Activated effector memory CD4-positive, alpha-beta T cell treated with anti-CD3 and anti-CD28 coated beads, Interleukin-2, amount 50 U/mL, for 16 hours (primary cell): ENCODE measurements around the gene API5.
"Not testable (repeated sequence)": the region's sequence is repeated elsewhere in the genome, so short reads cannot be mapped to it uniquely, and the experiment has no call there.

ENCODE experiments used
- DNase-seq: peaks from one replicate; pipeline ENCODE4 v3.0.0-alpha.2; 2020

API5 gene

DNA sequence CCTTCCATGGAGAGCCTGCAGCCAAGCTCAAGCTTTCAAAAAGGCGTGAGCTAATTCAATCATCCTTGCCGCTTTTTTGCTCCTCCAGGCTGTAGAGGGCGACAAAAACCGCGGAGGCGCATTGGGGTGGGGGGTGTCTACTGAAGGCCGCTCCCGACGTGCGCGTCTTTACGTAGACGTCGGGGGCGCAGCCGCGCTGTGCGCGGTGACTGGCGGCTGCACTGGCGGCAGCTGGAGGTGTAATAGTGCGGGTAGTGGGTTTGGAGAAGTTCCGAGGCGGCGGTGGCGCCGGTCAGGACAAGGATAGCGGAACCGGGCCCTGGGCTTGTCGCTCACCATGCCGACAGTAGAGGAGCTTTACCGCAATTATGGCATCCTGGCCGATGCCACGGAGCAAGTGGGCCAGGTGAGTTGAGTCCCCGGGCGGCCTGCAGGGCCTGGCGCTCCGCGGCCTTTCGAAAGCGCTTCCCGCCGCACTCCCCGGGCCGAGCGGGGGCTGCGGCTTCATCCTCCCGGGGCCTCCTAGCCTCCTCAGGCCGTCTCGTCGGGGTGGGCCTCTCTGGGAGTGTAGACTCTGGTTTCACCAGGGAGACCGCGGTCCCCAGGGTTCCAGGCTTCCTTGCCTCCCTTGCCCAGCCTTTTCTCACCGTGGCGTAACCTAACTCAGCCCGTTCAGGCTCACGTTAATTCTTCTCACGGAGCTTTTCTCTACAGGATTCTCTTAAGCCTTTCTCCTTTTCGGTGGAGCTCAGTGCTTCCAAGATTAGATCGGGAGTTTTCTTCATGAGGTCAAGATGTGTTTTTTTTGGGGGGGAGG lies at the start of gene API5:
Gene API5, plus strand, starts transcription at position 206 of the 817 bp plus-strand sequence. Its CDS starts 132 bp downstream, at position 338.
- DNase-seq = peak; percentile 98

- DNase-seq = no peak
Measured at GRCh38 chr11:43267856-43268580, 43.8 kb upstream of the API5 start.

DNA sequence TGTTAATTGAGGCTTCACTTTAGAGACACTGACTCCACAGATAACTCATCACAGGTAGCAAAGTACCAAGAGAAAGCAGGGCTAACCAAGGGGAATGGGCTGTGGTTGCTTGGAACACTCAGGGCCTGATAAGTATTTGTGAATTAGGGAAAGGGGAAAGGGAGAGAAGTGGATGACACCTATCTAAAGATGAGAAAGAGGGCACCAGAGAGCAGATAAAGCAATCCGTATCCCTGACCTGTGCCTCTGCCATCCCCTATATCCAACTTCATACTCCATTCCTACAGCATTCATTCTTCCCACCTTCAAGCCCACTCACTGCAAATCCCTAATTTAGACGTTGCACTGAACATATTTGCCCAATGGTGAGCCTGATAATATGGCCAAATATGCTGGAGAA lies 43.0 kb upstream of the API5 start:
- no peak for DNase-seq

GRCh38 chr11:43269254-43269918 lies 42.4 kb upstream of the API5 start:
- DNase-seq = no peak

DNA sequence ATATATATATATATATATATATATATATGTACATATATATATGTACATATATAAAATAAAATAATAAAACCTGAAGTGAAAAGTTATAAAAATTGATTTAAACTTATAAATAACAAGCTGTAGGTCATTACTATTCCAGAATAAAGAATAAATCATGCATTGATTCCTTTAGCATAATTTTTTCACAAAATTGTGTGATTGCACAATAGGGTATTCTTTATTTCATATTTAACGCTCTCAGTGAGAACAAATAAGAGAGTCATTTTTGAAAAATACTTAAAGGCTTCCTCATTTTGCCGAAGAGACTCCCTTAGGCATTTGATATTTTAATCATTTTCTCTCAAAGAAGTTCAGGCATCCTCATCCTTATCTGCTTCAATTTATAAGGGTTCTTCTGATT lies 41.3 kb upstream of the API5 start:
- no peak for DNase-seq

DNA sequence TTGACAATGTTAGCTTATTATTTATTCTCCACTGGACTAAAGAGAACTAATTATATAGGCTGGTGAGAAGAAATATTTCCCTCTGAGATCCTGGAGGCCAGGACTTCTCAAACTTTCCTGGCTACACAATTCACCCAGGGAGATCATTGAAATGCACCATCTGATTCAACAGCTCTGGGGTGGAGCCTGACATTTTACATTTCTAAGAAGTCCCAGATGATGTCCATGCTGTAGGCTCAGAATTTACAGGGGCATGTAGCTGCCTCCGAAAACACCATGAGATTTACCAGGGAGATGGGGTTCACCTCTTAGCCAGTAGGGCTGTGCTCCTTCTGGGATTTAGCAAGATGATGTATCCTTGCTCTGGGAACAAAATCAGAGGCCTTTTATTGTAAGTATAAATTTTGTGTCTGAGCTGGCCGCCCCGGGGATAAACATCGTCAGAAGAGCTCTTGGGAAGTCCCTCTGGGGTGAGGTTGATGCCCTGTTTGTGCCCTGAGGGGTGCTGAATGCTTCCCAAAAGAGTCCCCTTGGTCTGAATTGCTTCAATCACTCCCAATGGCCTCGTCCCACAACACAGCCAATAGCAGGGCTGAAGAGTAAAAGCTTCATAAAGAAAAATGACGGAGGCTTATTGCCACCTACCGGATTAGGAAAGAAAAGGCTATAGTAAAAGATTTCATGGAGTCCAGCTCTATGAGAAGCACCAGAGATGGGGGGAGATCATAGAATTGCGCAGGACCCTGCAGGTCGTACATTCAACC lies 33.4 kb upstream of the API5 start:
- no peak for DNase-seq

GRCh38 chr11:43282607-43283440 lies 29.0 kb upstream of the API5 start:
- peak; percentile 79 for DNase-seq

GRCh38 chr11:43285826-43286225 lies 26.0 kb upstream of the API5 start:
- no peak for DNase-seq

- DNase-seq = no peak
Measured at GRCh38 chr11:43289368-43289767, 22.4 kb upstream of the API5 start.

- no peak for DNase-seq
Measured at GRCh38 chr11:43298397-43298796, 13.4 kb upstream of the API5 start.

DNA sequence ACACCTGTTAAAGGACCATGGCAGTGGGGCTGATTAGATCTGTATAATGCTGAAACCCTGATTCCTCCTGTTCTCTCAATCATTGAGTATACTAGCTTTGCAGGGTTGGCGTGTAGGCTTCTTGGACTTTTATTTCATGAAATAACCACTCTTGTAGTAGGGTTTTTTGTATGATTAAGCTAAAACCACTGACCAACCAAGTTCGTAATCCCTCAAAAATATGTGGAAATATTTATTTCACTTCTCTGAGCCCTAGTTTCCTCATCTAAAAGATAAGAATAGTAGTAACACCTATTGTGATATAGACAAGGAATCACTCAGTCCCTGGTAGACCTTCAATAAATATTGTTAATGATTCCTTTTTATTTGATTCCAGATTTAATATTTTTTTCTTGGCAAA lies 4.2 kb downstream of the API5 start:
- no peak for DNase-seq

GRCh38 chr11:43316451-43316850 lies 4.7 kb downstream of the API5 start:
- no peak for DNase-seq

DNA sequence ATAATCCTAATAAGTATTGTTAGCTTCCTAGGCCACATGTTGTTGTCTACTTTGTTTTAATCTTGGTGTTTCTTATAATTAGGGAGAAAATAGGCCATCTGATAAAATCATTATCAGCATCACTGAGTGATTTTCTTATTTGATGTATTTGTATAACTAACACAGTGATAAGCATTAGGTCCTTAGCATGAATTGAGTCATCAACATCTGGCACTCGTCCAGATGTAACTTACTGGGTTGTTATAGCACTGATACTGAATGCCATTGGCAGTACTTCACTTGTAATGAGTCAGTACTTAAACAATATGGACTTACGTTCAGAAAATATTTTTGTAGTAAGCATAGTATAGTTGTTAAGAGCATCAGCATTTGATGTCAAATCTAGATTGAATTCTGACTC lies 16.2 kb downstream of the API5 start:
- DNase-seq = no peak

- DNase-seq = no peak
Measured at GRCh38 chr11:43328482-43328881, 16.7 kb downstream of the API5 start.

DNA sequence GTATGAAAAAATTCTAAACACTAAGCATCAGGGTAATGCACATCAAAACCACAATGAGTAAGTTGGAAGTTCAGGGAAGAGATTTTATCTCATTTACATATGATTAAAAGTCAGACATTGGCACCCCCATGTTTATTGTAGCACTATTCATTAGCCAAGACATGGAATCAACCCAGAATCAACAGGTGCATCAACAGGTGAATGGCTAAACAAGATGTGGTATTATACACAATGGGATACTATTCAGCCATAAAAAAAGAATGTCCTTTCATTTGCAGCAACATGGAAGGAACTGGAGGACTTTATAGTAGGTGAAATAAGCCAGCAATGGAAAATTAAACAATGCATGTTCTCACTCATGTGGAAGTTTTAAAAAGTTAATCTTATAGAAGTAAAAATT lies 29.4 kb downstream of the API5 start:
- DNase-seq = no peak

DNA sequence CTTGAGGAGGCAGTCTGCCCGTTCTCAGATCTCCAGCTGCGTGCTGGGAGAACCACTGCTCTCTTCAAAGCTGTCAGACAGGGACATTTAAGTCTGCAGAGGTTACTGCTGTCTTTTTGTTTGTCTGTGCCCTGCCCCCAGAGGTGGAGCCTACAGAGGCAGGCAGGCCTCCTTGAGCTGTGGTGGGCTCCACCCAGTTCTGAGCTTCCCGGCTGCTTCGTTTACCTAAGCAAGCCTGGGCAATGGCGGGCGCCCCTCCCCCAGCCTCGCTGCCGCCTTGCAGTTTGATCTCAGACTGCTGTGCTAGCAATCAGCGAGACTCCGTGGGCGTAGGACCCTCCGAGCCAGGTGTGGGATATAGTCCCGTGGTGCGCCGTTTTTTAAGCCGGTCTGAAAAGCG lies 39.6 kb downstream of the API5 start:
- DNase-seq = not testable (repeated sequence)

- no peak for DNase-seq
Measured at GRCh38 chr11:43354311-43354710, 42.5 kb downstream of the API5 start.

GRCh38 chr11:43356336-43356735 lies 44.5 kb downstream of the API5 start:
- DNase-seq = no peak

DNA sequence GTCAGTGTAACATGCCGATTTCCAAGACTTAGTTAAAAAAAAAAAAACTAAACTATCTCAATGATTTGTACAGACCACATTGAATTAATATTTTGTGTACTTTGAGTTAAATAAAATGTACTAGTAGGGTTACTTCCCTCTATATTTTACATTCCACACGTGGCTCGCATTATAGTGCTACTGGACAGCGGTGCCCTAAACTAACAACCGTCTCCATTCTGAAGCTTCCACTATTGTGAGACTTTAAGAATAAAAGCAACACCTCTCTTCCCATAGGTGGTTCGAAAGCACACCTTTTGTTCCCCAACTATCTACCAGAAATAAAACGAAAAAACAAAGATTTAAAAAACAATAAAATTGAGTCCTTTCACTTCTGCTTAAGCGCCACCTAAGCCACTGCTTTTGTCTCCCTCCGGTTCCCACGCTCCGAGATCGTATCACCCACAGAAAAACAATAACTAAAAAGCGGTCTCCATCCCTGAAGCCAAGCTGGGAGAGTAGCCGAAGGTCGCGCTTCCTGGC lies 46.5 kb downstream of the API5 start:
- no peak for DNase-seq

DNA sequence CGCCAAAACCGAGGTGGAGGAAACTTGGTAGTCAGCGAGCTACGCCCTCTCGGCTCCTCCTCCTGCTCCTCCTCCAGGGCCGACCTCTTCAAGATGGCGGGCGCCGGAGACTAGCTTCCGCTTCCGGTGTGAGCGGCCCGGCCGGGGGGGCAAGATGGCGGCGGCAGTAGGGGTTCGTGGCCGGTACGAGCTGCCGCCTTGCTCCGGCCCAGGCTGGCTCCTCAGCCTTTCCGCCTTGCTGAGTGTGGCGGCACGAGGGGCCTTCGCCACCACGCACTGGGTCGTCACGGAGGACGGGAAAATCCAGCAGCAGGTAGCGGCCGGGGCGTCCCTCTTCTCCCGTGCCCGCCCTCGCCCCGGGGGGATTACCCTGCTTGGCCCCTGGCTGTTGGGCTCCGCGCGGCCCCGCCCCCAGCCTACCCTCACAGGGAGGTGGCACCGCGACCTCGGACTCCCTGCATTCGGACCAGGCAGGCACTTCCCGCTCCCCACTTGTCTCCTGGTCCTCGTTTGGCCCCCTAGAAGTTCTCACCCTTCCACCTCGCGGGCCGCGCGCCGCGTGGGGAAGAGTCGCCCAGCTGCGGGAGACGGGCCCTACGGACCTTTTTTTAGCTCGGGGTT lies 47.1 kb downstream of the API5 start, which contains the start of gene TTC17:
Gene TTC17, plus strand, starts transcription at position 120 of the 621 bp plus-strand sequence. Its CDS starts 35 bp downstream, at position 155.
- peak; percentile 98 for DNase-seq

- no peak for DNase-seq
Measured at GRCh38 chr11:43359422-43359818, 47.6 kb downstream of the API5 start.
